MM.1S (cell line): ENCODE data around the gene MYOCD.

Source experiments
- DNase-seq: peaks from one replicate; pipeline ENCODE4 v3.0.0-alpha.2; 2015
- H2AFZ ChIP-seq: fragments of 300-600 bp; sonication (generic); 2 replicates; pipeline ENCODE4 v1.6.0; 2016; ENCODE audit warnings: antibody characterized with exemption, low read length
- H3F3A ChIP-seq: fragments of 300-600 bp; sonication (generic); 2 replicates; pipeline ENCODE4 v1.6.1; 2016; ENCODE audit warnings: mild to moderate bottlenecking, antibody characterized with exemption, low read length, moderate library complexity, mixed read lengths; ENCODE audit not compliant: insufficient read depth
- H3K27ac ChIP-seq: fragments of 300-600 bp; sonication (generic); 2 replicates; pipeline ENCODE4 v1.5.1; 2016; ENCODE audit warnings: mild to moderate bottlenecking, low read length
- H3K27me3 ChIP-seq: fragments of 300-600 bp; sonication (generic); replicated peaks from 2 replicates; pipeline ENCODE4 v1.6.0; 2016; ENCODE audit warnings: low read length; ENCODE audit not compliant: insufficient read depth
- H3K36me3 ChIP-seq: fragments of 300-600 bp; sonication (generic); replicated peaks from 2 replicates; pipeline ENCODE4 v1.6.1; 2016; ENCODE audit warnings: mild to moderate bottlenecking, low read length, mixed read lengths; ENCODE audit not compliant: insufficient read depth
- H3K4me1 ChIP-seq: fragments of 300-600 bp; sonication (generic); 2 replicates; pipeline ENCODE4 v1.6.1; 2016; ENCODE audit warnings: low read length, mixed read lengths
- H3K4me2 ChIP-seq: fragments of 300-600 bp; sonication (generic); 2 replicates; pipeline ENCODE4 v1.6.0; 2016; ENCODE audit warnings: low read depth, low read length
- H3K4me3 ChIP-seq: fragments of 300-600 bp; sonication (generic); 2 replicates; pipeline ENCODE4 v1.5.1; 2016; ENCODE audit warnings: low read length, mixed read lengths
- H3K79me2 ChIP-seq: fragments of 300-600 bp; sonication (generic); 2 replicates; pipeline ENCODE4 v1.6.1; 2016; ENCODE audit warnings: mixed run types, low read length, mixed read lengths
- H3K9ac ChIP-seq: fragments of 300-600 bp; sonication (generic); 2 replicates; pipeline ENCODE4 v1.6.1; 2016; ENCODE audit warnings: low read length, mixed read lengths
- H3K9me2 ChIP-seq: fragments of 300-600 bp; sonication (generic); replicated peaks from 2 replicates; pipeline ENCODE4 v1.6.1; 2016; ENCODE audit warnings: mild to moderate bottlenecking, low read length, mixed read lengths; ENCODE audit not compliant: insufficient read depth
- H3K9me3 ChIP-seq: fragments of 300-600 bp; sonication (generic); replicated peaks from 2 replicates; pipeline ENCODE4 v1.6.1; 2016; ENCODE audit warnings: mild to moderate bottlenecking, low read length, mixed read lengths; ENCODE audit not compliant: insufficient read depth
- H4K20me1 ChIP-seq: fragments of 300-600 bp; sonication (generic); 2 replicates; pipeline ENCODE4 v1.6.1; 2016; ENCODE audit warnings: mild to moderate bottlenecking, low read length, moderate library complexity, mixed read lengths; ENCODE audit not compliant: insufficient read depth
- EZH2 ChIP-seq: fragments of 300-600 bp; sonication (generic); optimal IDR thresholded peaks from 2 replicates; pipeline ENCODE3; 2017; ENCODE audit warnings: low read depth, mild to moderate bottlenecking, antibody characterized with exemption, low read length, mixed read lengths
- EZH2phosphoT487 ChIP-seq: fragments of 300-600 bp; sonication (generic); IDR thresholded peaks from 2 replicates; pipeline ENCODE4 v1.6.1; 2018; ENCODE audit warnings: antibody characterized with exemption, low read length
- TF ChIP-seq, protein P1 (sequence below): fragments of 300-600 bp; sonication (generic); IDR thresholded peaks from 2 replicates; pipeline ENCODE4 v1.5.1; 2016; ENCODE audit warnings: antibody characterized with exemption, low read length, mixed read lengths

MYOCD gene

DNA sequence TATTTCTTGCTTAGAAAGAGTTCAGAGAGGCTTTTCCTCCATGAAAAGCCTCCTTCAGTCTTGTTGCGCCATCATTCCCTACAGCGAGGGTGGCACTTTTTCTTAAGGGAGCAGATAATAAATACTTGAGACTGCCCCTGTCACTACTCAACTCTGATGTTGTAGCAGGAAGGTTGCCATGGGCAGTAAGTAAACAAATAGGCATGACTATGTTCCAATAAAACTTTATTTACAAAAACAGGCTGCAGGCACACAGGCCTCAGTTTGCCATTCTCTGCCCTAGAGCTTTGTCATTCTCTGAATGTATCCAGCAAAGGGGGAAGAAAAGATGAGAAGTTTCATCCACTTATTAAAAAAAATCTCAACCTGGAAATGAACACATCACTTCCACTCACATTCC, 60.4 kb downstream of the MYOCD start:
- Histone ChIP-seq H2AFZ (no peak overlapping the region), H3K4me2 (no peak overlapping the region), H3K4me3 (no peak overlapping the region), H4K20me1 (no peaks in the 10 kb centered on the region), H3K9me3 (no peaks in the 10 kb centered on the region), H3K27me3 (no peaks in the 10 kb centered on the region), H3K79me2 (no peaks in the 10 kb centered on the region), H3K36me3 (no peaks in the 10 kb centered on the region), H3K27ac (no peak overlapping the region), H3K9ac (no peak overlapping the region), H3F3A (no peaks in the 10 kb centered on the region), H3K9me2 (no peaks in the 10 kb centered on the region), H3K4me1 (no peaks in the 10 kb centered on the region)
- DNase-seq: no peak
- no peak for TF ChIP-seq EZH2phosphoT487
- TF ChIP-seq, protein P1, sequence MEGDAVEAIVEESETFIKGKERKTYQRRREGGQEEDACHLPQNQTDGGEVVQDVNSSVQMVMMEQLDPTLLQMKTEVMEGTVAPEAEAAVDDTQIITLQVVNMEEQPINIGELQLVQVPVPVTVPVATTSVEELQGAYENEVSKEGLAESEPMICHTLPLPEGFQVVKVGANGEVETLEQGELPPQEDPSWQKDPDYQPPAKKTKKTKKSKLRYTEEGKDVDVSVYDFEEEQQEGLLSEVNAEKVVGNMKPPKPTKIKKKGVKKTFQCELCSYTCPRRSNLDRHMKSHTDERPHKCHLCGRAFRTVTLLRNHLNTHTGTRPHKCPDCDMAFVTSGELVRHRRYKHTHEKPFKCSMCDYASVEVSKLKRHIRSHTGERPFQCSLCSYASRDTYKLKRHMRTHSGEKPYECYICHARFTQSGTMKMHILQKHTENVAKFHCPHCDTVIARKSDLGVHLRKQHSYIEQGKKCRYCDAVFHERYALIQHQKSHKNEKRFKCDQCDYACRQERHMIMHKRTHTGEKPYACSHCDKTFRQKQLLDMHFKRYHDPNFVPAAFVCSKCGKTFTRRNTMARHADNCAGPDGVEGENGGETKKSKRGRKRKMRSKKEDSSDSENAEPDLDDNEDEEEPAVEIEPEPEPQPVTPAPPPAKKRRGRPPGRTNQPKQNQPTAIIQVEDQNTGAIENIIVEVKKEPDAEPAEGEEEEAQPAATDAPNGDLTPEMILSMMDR: no peak
- TF ChIP-seq EZH2: no peak

DNA sequence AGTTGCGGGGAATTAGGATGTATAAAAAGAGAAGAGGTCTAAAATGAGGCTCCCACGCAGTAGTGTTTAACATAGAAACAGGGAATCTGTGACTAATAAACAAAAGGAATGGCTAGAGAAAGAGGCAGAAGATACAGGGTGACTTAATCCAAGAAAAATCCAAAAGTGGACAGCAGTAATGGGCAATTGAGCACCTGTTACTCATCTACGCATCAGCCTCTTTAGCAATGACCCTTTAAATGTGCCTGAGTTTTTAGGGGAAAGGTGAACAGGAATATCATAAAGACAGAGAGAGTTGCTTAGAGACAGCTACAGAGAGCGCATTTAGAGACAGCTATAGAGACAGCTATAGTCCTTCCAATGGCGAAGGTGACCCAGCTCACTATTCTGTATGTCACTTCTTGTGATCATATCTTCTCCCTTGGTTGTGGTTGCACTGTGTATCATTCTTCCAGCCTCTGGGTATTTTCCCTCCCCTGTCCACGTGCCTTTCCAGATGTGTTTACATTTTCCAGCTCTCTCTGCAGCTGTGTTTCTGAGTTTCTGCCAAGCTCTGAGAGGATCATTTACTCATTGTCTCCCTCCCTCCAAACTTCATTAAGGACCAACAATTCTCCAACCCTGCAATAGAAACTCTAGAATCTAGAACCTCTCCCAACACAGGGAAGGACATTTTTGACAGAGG, 61.5 kb downstream of the MYOCD start:
- DNase-seq: no peak
- Histone ChIP-seq H3K27ac (no peak overlapping the region), H3K4me2 (no peak overlapping the region), H3K4me1 (no peaks in the 10 kb centered on the region), H3K9me3 (no peaks in the 10 kb centered on the region), H3K9me2 (no peaks in the 10 kb centered on the region), H3K27me3 (no peaks in the 10 kb centered on the region), H3K36me3 (no peaks in the 10 kb centered on the region), H3K9ac (no peak overlapping the region), H3F3A (no peaks in the 10 kb centered on the region), H4K20me1 (no peaks in the 10 kb centered on the region), H3K4me3 (no peak overlapping the region), H3K79me2 (no peaks in the 10 kb centered on the region), H2AFZ (no peak overlapping the region)
- TF ChIP-seq, protein P1: no peak
- TF ChIP-seq EZH2phosphoT487 (no peak), EZH2 (no peak)

DNA sequence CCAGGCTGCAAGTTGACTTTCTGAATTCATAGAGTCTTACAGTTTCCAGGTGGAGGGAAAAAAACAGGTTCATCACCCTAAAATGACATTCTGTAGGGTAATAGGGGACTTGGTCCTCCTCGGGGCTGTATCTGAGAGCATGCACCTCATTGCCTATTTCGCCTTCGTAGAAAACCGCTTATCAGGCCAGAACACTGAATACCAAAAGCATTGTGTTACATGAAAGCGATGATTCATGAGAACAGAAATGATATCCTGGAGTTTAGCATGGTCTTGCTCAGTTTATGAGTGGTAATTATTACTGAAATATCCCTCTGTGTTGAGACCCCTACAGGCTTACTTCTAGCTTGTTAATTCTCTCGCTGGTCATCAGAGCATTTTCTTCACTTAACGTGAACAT, 62.2 kb downstream of the MYOCD start:
- H3K9me3 ChIP-seq: no peaks in the 10 kb centered on the region
- H3K9me2 ChIP-seq: no peaks in the 10 kb centered on the region
- no peak overlapping the region for H3K27ac ChIP-seq
- H3K4me2 ChIP-seq: no peak overlapping the region
- H4K20me1 ChIP-seq: no peaks in the 10 kb centered on the region
- no peaks in the 10 kb centered on the region for H3F3A ChIP-seq
- no peaks in the 10 kb centered on the region for H3K4me1 ChIP-seq
- DNase-seq: no peak
- no peak overlapping the region for H3K4me3 ChIP-seq
- H3K79me2 ChIP-seq: no peaks in the 10 kb centered on the region
- no peak for TF ChIP-seq EZH2phosphoT487
- TF ChIP-seq, protein P1: no peak
- TF ChIP-seq EZH2: no peak
- no peaks in the 10 kb centered on the region for H3K27me3 ChIP-seq
- H3K36me3 ChIP-seq: no peaks in the 10 kb centered on the region
- H2AFZ ChIP-seq: no peak overlapping the region
- H3K9ac ChIP-seq: no peak overlapping the region
